ENCODE results near the gene ADCY2.

Gene ADCY2

GRCh38 chr5:7395947-7396712 lies at the start of gene ADCY2:
TSS of gene ADCY2 (plus strand) at chr5:7396138. CDS start at chr5:7396297, 159 bp downstream.
- Histone ChIP-seq H3K79me2 (ENCODE audit: low read length) (no peaks in the 10 kb centered on the region), H2AFZ (ENCODE audit: low read depth, low read length) (no peak within 1 kb of the TSS), H3K27me3 (ENCODE audit: low read depth, low read length) (no peaks in the 10 kb centered on the region), H3K4me1 (ENCODE audit: low read length) (no peaks in the 10 kb centered on the region), H4K20me1 (ENCODE audit: insufficient read depth, low read length) (no peaks in the 10 kb centered on the region), H3K27ac (ENCODE audit: low read length) (no peak within 1 kb of the TSS), H3K4me3 (ENCODE audit: low read length) (no peak within 1 kb of the TSS), H3K36me3 (replicated peaks; ENCODE audit: low read depth, low read length) (no peaks in the 10 kb centered on the region), H3K9ac (ENCODE audit: low read length) (no peak within 1 kb of the TSS), H3K9me3 (ENCODE audit: insufficient read depth, low read length) (no peaks in the 10 kb centered on the region), H3K4me2 (ENCODE audit: low read length) (no peak within 1 kb of the TSS)
- TF ChIP-seq CTCF (IDR thresholded peaks at IDR 0.05; ENCODE audit: low read depth, low read length), result no peak
- no peak for TF ChIP-seq EZH2phosphoT487 (IDR thresholded peaks at IDR 0.05; ENCODE audit: low read depth)

GRCh38 chr5:7347377-7347776 lies 48.6 kb upstream of the ADCY2 start:
- no peak overlapping the region for H3K27ac ChIP-seq (ENCODE audit: low read length)
- H2AFZ ChIP-seq (ENCODE audit: low read depth, low read length), result no peak overlapping the region
- H3K79me2 ChIP-seq (ENCODE audit: low read length), result no peaks in the 10 kb centered on the region
- no peak overlapping the region for H3K4me3 ChIP-seq (ENCODE audit: low read length)
- no peaks in the 10 kb centered on the region for H3K4me1 ChIP-seq (ENCODE audit: low read length)
- no peak overlapping the region for H3K9ac ChIP-seq (ENCODE audit: low read length)
- H3K36me3 ChIP-seq (replicated peaks; ENCODE audit: low read depth, low read length), result no peaks in the 10 kb centered on the region
- H3K9me3 ChIP-seq (ENCODE audit: insufficient read depth, low read length), result no peaks in the 10 kb centered on the region
- no peaks in the 10 kb centered on the region for H3K27me3 ChIP-seq (ENCODE audit: low read depth, low read length)
- no peaks in the 10 kb centered on the region for H4K20me1 ChIP-seq (ENCODE audit: insufficient read depth, low read length)
- no peak for TF ChIP-seq EZH2phosphoT487 (IDR thresholded peaks at IDR 0.05; ENCODE audit: low read depth)
- no peak for TF ChIP-seq CTCF (IDR thresholded peaks at IDR 0.05; ENCODE audit: low read depth, low read length)
- H3K4me2 ChIP-seq (ENCODE audit: low read length), result no peak overlapping the region

- Histone ChIP-seq H4K20me1 (ENCODE audit: insufficient read depth, low read length) (no peaks in the 10 kb centered on the region), H3K4me1 (ENCODE audit: low read length) (no peaks in the 10 kb centered on the region), H2AFZ (ENCODE audit: low read depth, low read length) (no peak overlapping the region), H3K27ac (ENCODE audit: low read length) (no peak overlapping the region), H3K9ac (ENCODE audit: low read length) (no peak overlapping the region), H3K4me3 (ENCODE audit: low read length) (no peak overlapping the region), H3K36me3 (replicated peaks; ENCODE audit: low read depth, low read length) (no peaks in the 10 kb centered on the region), H3K4me2 (ENCODE audit: low read length) (no peak overlapping the region), H3K79me2 (ENCODE audit: low read length) (no peaks in the 10 kb centered on the region), H3K9me3 (ENCODE audit: insufficient read depth, low read length) (no peaks in the 10 kb centered on the region), H3K27me3 (ENCODE audit: low read depth, low read length) (no peaks in the 10 kb centered on the region)
- TF ChIP-seq CTCF (IDR thresholded peaks at IDR 0.05; ENCODE audit: low read depth, low read length), result no peak
- no peak for TF ChIP-seq EZH2phosphoT487 (IDR thresholded peaks at IDR 0.05; ENCODE audit: low read depth)
Observed at GRCh38 chr5:7348168-7348854, 47.6 kb upstream of the ADCY2 start.

GRCh38 chr5:7361593-7361992 lies 34.3 kb upstream of the ADCY2 start:
- no peak for TF ChIP-seq EZH2phosphoT487 (IDR thresholded peaks at IDR 0.05; ENCODE audit: low read depth)
- TF ChIP-seq CTCF (IDR thresholded peaks at IDR 0.05; ENCODE audit: low read depth, low read length), result no peak
- no peaks in the 10 kb centered on the region for H3K36me3 ChIP-seq (replicated peaks; ENCODE audit: low read depth, low read length)
- no peak overlapping the region for H3K4me3 ChIP-seq (ENCODE audit: low read length)
- no peak overlapping the region for H2AFZ ChIP-seq (ENCODE audit: low read depth, low read length)
- H3K27me3 ChIP-seq (ENCODE audit: low read depth, low read length), result no peaks in the 10 kb centered on the region
- H4K20me1 ChIP-seq (ENCODE audit: insufficient read depth, low read length), result no peaks in the 10 kb centered on the region
- H3K9me3 ChIP-seq (ENCODE audit: insufficient read depth, low read length), result no peaks in the 10 kb centered on the region
- H3K27ac ChIP-seq (ENCODE audit: low read length), result no peak overlapping the region
- no peak overlapping the region for H3K9ac ChIP-seq (ENCODE audit: low read length)
- H3K4me1 ChIP-seq (ENCODE audit: low read length), result no peaks in the 10 kb centered on the region
- H3K79me2 ChIP-seq (ENCODE audit: low read length), result no peaks in the 10 kb centered on the region
- no peak overlapping the region for H3K4me2 ChIP-seq (ENCODE audit: low read length)

Measured in OCI-LY3 (cell line).